Fibroblast of villous mesenchyme (primary cell): Measurements from ENCODE around the gene KHDC1L. TPM values are rescaled to one million over a fixed set of nuclear protein-coding genes. Genes with fewer than 3 reads are reported as not detected.

Experiments used
- DNase-seq: peaks from one replicate; pipeline ENCODE4 v3.0.0-alpha.2; 2010; ENCODE audit warnings: low read depth
- H3K4me3 ChIP-seq: 2 replicates; pipeline ENCODE4 v1.5.1; 2011; ENCODE audit warnings: low read depth, mild to moderate bottlenecking, low read length
- total RNA-seq: library from RNA; depleted of rRNA; stranded (reverse); fragments of >200 nt; gene quantifications from 2 replicates; pipeline ENCODE4 v1.2.3, GENCODE V29; 2012
- TF ChIP-seq, protein P1 (sequence below): IDR thresholded peaks from 2 replicates; pipeline ENCODE4 v1.5.1; 2012; ENCODE audit warnings: low read depth, mild to moderate bottlenecking, low read length; ENCODE audit not compliant: insufficient read depth

The KHDC1L gene
- total RNA-seq, 1 donor = 0.43 TPM

DNA sequence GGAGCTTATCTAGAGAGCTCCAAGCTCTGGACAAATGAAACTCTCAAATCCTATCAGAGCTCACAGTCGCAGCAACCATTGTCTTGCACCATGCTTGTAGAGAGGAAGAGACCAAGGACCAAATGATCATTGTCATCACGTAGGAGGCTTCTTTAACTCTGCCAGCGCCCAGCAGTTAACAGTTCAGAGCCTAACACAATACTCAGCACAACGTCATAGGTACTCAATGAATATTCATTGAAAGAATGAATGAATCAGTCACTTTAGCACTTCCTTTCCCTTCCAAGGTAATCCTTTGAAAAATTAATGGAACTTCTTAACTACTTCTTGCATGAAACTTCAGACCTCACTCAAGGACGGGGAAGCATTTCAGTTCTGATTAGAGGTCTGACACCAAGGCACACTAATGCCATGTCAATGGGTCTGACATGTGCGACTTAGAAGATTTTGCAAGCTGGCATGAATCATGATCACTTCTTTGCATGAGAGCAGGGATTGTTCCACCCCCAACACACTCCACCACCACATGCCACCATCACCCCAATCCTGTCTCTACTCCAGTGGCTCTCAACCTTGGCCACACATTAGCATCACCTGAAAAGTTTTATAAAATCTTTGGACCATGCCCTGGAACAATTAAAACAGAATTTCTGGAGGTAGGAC is 45.1 kb downstream of the KHDC1L start:
- TF ChIP-seq, protein P1, sequence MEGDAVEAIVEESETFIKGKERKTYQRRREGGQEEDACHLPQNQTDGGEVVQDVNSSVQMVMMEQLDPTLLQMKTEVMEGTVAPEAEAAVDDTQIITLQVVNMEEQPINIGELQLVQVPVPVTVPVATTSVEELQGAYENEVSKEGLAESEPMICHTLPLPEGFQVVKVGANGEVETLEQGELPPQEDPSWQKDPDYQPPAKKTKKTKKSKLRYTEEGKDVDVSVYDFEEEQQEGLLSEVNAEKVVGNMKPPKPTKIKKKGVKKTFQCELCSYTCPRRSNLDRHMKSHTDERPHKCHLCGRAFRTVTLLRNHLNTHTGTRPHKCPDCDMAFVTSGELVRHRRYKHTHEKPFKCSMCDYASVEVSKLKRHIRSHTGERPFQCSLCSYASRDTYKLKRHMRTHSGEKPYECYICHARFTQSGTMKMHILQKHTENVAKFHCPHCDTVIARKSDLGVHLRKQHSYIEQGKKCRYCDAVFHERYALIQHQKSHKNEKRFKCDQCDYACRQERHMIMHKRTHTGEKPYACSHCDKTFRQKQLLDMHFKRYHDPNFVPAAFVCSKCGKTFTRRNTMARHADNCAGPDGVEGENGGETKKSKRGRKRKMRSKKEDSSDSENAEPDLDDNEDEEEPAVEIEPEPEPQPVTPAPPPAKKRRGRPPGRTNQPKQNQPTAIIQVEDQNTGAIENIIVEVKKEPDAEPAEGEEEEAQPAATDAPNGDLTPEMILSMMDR = no peak
- no peak overlapping the region for H3K4me3 ChIP-seq
- DNase-seq = no peak

DNA sequence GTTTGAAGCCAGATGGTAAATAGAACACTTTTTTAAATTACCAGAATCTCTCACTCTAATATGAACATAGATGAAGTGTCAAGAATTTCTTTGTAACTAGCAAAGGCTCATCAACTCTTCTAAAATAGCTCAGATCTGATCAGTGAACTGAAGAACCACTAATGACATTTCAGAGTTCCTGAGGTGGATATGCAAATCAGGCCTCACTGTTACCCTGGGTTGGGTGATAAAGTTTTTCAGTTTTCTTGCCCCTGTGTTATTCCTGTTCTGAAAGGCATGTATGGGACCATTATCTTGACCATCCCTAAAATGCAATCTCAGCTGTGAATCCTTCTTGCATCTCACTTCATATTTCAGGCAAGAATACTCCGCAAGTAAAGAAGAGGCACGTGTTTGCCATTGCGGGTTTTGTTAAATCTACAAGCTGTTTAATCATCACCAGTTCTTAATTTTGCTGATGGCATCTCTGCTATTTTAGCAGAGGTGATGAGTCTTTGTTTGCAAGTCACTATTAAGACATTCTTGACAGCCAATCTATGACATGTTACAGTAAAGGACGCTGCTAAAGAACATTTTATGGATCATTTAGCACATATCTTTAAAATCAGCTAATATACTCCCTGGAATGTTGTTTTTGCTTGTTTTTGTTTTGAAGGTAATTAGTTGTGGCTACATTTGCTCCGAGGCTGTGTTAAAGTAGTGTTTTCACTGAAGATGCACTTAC is 47.9 kb downstream of the KHDC1L start:
- DNase-seq = no peak
- TF ChIP-seq, protein P1 = no peak
- H3K4me3 ChIP-seq = no peak overlapping the region

DNA sequence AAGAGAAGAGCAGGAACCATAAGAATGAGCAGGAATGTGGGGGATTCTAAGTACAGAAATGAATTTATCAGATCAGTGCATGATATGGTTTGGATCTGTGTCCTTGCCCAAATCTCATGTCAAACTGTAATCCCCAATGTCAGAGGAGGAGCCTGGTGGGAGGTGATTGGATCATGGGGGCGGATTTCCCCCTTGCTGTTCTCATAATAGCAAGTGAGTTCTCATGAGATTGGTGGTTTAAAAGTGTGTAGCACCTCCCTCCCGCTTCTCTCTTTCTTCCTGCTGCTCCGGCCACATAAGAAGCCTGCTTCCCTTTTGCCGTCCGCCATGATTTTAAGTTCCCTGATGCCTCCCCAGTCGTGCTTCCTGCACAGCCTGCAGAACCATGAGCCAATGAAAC is 49.2 kb downstream of the KHDC1L start:
- TF ChIP-seq, protein P1 = no peak
- H3K4me3 ChIP-seq = no peak overlapping the region
- no peak for DNase-seq

DNA sequence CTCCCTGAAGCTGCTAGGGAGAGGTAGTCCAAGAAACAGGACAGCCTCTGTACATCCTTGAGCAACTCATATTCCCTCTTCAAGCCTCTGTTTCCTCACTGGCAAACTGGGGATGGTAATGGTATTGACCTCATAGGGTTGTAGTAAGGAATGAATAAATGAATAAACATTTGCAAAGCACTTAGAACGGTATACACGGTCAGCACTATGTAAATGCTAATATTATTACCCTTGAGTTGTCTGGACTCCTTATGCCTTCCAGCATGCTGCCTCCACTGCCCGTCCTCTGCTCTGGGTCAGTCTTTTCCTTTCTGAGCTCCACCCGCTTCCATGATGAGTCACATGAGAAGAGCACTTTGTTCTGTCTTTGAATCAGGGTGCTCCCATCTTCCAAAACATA is 50.6 kb downstream of the KHDC1L start:
- no peak overlapping the region for H3K4me3 ChIP-seq
- TF ChIP-seq, protein P1 = no peak
- DNase-seq = no peak

Other genes with a start within 250 kb of the KHDC1L start
- gene KHDC1, start 37.7 kb upstream of the KHDC1L start, total RNA-seq = 2.6 and 3.9 TPM in 2 replicates
- gene DPPA5, start 128.8 kb upstream of the KHDC1L start, total RNA-seq = not detected in 2 replicates
- gene KHDC3L, start 137.2 kb upstream of the KHDC1L start, total RNA-seq = not detected in 2 replicates
- gene OOEP, start 144.4 kb upstream of the KHDC1L start, total RNA-seq = under 0.01 and 0.32 TPM in 2 replicates
- gene DDX43, start 169.3 kb upstream of the KHDC1L start, total RNA-seq = 0.86 and 3.5 TPM in 2 replicates
- 6.9 and 8.7 TPM in 2 replicates for gene CGAS, start 226.8 kb upstream of the KHDC1L start, total RNA-seq
- 42.8 and 59.2 TPM in 2 replicates for gene MTO1, start 236.2 kb upstream of the KHDC1L start, total RNA-seq